ENCODE results near the gene ZNF213.

DNA sequence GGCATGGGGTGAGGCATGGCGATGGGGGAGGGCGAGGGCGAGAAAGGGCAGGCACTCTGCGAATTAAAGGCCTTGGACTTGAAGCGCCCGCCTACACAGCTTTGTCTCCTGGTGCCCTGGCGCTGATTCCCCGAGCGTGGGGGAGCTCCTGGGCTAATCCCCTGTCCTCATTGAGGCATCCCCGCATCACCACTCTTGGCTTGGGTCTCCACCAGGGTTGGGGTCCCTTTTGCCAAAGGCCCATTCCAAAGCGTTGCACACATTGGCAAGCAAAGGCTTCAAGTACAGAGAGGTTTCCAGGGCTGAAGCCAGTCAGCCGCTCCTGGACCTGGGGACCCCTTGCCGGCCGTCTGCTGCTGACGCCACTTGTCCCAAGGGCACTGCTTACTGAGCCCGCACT lies 14.4 kb upstream of the ZNF213 start:
- TF ChIP-seq, protein P1, sequence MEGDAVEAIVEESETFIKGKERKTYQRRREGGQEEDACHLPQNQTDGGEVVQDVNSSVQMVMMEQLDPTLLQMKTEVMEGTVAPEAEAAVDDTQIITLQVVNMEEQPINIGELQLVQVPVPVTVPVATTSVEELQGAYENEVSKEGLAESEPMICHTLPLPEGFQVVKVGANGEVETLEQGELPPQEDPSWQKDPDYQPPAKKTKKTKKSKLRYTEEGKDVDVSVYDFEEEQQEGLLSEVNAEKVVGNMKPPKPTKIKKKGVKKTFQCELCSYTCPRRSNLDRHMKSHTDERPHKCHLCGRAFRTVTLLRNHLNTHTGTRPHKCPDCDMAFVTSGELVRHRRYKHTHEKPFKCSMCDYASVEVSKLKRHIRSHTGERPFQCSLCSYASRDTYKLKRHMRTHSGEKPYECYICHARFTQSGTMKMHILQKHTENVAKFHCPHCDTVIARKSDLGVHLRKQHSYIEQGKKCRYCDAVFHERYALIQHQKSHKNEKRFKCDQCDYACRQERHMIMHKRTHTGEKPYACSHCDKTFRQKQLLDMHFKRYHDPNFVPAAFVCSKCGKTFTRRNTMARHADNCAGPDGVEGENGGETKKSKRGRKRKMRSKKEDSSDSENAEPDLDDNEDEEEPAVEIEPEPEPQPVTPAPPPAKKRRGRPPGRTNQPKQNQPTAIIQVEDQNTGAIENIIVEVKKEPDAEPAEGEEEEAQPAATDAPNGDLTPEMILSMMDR (conservative IDR thresholded peaks at IDR 0.05; ENCODE audit: low read length), result no peak
- no peak for TF ChIP-seq EZH2phosphoT487 (IDR thresholded peaks at IDR 0.05; ENCODE audit: borderline replicate concordance)
